Measurements from ENCODE around the gene MMP17. TPM values are rescaled to one million over a fixed set of nuclear protein-coding genes. Genes with fewer than 3 reads are reported as not detected.

MMP17 gene
- polyA plus RNA-seq, 12 donors: 2.7 to 22.6 (median 4.6) TPM; not detected in 1

DNA sequence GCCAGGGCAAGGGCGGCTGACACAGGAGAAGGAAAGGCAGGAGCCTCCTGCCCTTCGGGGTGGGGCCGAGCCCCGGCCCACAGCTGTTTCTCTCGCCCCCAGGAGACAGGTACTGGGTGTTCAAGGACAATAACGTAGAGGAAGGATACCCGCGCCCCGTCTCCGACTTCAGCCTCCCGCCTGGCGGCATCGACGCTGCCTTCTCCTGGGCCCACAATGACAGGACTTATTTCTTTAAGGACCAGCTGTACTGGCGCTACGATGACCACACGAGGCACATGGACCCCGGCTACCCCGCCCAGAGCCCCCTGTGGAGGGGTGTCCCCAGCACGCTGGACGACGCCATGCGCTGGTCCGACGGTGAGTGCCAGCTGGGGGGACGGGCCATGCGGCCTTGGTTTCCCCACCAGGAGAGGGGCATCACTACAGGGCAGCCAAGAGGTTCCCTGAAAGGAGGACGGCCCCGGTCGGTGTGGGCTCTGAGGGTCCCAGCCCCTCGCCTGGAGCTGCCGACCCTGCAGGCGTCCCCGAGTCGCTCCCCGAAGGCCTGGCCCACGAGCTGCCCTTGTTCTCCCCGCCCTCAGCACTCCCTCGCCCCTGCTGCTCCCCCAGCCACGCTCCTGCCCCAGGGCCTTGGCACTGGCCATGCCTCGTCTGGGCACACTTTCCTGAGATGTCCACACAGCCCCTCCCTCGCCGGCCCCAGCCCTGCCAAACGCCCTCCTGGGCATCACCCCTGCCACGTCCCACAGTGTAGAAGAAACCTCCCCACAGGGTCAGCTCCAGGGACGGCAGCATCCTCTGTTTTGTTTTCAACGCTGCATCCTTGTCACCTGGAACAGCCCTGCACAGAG is 21.7 kb downstream of the MMP17 start:
- DNase-seq: no peak

DNA sequence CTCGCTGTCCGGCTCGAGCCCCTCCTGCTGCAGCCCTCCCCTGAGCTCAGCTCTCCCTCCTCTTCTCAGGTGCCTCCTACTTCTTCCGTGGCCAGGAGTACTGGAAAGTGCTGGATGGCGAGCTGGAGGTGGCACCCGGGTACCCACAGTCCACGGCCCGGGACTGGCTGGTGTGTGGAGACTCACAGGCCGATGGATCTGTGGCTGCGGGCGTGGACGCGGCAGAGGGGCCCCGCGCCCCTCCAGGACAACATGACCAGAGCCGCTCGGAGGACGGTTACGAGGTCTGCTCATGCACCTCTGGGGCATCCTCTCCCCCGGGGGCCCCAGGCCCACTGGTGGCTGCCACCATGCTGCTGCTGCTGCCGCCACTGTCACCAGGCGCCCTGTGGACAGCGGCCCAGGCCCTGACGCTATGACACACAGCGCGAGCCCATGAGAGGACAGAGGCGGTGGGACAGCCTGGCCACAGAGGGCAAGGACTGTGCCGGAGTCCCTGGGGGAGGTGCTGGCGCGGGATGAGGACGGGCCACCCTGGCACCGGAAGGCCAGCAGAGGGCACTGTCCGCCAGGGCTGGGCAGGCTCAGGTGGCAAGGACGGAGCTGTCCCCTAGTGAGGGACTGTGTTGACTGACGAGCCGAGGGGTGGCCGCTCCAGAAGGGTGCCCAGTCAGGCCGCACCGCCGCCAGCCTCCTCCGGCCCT is 22.8 kb downstream of the MMP17 start:
- no peak for DNase-seq

GRCh38 chr12:131851741-131852550 is 23.8 kb downstream of the MMP17 start:
- no peak for DNase-seq

DNA sequence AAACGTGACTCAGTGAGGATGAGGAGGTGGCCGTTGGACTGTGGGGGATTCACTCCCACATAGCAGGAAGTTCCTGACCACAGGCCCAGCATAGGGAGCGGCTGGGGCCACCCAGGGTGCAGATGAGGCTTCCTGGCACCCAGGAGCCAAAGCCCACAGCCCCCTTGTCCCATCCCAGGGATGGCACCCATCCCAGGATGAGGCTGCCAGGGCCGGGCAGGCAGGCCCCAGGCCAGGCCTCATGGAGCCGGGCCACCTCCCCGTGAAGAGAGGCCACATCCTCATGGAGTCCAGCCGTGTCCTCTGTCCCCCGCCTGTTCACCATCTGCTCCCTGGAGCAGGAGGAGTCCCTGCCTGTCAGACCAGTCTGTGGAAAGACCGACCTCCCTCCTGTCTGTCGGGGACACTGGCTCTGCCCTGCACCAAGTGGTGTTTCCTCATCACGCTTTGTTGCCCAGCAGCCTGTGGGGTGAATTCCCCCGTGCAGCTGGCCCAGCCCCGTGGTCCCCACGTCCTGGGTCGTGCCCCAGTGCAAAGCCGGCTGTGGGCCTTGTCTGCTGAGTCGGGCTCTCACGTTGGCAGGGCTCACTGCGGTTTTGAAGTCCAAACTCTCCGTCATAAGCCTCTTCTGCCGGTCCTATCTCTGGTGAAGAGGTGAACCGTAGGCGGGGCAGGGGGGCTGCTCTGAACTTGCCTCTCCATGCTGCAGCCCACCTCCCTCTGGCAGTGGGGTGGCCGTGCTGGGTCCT is 24.5 kb downstream of the MMP17 start:
- no peak for DNase-seq

DNA sequence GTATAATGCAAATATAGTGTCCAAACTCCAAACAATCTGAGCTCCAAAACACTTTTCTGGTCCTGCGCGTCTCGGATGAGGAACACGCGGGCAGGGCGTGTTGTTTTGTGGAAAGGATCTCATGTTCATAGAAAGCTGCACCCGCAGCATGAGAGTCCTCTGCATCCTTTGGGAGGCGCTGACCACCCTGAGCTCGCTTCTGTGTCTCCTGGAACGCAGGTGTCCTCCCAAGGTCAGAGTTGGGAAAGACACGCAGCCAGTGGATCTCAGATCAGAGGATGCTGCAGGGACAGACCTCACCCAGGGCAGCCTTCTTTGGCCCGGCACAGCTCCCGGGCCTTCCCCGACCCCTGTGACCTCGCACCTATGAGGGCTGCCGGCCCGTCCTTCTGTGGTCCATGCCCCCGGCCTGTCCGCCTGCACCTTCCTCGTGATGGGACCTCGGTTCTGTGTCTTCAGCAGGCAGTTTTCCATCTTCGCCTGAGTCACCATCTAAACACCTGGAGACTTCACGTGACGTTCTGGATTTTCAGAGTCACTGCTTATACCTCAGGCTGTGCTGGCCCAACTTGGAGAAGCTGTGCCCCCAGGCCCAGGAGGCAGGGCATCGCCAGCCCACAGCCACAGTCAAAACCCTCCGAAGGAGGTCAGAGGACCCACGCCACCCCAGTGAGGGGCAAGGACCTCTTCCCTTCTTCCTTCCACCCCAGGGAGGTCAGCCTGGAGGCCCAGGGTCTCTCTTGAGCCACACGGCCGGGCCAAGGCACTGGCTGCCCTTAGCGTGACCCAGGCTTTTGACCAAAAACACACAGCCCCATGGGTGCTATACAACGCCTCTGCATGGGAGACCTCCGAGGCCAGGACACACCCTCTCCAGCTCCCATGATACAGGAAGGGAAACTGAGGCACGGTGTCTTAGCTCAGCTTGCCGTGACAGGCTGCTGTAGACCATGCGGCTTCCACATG is 25.9 kb downstream of the MMP17 start:
- DNase-seq: no peak

DNA sequence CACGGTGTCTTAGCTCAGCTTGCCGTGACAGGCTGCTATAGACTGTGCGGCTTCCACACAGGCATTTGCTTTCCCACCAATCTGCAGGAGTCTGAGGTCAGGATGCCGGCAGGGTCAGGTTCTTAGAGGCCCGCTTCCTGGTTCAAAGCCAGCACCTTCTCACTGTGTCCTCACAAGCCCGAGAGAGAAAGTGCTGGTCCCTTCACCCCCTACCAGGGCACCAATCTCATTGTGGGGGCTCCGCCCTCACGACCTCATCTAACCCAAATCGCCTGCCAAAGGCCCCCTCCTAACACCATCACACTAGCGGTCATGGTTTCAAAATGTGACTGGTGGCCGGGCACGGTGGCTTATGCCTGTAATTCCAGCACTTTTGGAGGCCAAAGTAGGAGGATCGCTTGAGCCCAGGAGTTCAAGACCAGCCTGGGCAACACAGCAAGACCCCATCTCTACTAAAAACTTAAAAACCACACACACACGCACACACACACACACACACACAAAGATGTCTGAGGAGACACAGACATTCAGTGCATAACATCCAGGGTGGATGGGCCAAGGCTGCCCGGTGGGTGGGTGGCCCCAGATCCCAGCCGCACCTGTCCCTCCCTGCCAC is 26.8 kb downstream of the MMP17 start:
- DNase-seq: no peak

- no peak for DNase-seq
Observed at GRCh38 chr12:131855521-131856142, 27.4 kb downstream of the MMP17 start.

DNA sequence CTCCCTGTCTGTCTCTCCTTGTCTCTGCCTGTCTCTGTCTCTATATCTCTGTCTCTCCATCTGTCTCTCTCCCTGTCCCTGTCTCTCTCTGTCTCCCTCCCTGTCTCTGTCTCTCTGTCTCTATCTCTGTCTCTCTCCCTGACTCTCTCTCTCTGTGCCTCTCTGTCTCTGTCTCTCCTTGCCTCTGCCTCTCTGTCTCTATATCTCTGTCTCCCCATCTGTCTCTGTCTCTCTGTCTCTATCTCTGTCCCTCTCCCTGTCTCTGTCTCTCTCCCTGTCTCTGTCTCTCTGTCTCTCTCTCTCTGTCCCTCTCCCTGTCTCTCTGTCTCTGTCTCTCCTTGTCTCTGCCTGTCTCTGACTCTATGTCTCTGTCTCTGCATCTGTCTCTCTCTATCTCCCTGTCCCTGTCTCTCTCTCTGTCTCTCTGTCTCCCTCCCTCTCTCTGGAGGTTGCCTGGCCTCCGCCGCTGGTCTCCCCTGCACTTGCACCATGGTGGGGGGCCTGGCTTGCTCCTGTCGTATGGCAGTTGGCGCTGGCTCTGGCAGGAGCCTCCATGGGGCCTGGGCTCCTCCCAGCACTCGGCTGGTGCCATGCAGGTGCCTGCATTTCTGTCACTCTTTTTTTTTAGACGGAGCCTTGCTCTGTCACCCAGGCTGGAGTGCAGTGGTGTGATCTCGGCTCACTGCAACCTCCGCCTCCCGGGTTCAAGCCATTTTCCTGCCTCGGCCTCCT is 28.3 kb downstream of the MMP17 start:
- no peak for DNase-seq

GRCh38 chr12:131857908-131858850 is 30.0 kb downstream of the MMP17 start:
- DNase-seq: no peak

DNA sequence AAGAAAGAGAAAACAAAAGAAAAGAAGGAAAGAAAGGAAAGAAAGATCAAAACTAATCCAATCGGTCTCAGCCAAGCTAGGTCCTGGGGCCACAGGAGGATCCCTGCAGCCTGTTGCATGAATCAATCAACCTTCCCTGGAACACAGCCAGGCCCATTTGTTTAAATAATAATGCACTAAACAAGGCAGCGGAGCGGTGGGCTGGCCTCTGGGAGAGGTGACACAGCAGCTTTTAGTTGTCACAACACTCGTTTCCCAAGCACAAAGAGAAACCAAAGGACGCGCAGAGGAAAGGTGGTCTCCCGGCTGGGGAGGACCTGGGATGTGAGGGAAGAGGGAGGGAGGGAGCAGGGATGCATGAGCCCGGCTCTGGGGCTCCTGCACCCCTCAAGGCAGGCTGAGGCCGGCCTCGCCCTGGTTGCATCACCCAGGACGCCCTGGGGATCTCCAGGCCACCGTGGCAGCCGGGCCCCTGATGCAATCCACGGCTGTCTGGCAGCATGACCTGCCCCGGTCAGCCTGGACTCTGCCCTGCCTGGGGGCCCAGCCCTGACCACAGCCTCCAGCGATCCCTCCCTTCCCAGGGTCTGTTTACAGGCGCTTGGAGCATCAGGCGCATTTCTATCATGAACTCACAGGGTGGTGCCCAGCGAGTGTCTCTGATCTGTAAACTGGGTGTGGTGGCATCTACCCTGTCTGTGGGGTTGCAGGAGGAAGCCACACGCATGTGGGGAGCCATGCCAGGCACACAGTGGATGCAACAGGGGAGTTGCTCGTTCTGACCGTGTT is 32.5 kb downstream of the MMP17 start:
- DNase-seq: no peak

DNA sequence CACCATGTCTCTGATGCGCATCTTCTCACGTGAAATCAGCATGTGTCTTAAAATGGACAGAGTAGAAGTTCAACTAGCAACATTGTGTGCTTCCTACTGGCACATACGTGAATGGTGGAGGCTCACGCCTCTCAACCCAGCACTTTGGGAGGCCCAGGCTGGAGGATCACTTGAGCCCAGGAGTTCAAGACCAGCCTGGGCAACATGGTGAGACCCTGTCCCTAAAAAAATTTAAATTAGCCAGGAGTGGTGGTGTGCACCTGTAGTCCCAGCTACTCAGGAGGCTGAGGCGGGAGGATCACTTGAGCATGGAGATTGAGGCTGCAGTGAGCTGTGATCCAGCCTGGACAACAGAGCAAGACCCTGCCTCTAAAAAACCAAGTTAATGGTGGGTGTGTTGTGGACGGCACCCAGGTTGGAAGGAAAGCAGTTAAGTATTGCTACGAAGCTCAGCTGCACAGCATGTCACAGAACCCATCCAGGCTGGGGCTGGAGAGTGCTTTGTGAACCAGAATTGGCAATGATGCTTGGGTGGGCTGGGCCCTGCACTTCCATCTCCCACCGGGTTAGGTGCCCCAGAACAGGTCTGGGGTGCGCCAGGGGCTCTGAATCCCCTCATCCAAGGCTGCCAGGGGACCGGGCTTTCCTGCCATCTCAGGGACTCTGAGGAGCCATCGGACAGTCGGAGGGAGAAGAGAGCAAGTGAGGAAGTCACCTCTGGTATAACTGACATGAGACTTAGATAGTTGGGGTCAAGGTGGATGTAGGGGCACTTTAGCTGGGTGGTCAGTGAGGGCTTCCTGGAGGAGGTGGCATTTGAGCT is 33.3 kb downstream of the MMP17 start:
- no peak for DNase-seq

DNA sequence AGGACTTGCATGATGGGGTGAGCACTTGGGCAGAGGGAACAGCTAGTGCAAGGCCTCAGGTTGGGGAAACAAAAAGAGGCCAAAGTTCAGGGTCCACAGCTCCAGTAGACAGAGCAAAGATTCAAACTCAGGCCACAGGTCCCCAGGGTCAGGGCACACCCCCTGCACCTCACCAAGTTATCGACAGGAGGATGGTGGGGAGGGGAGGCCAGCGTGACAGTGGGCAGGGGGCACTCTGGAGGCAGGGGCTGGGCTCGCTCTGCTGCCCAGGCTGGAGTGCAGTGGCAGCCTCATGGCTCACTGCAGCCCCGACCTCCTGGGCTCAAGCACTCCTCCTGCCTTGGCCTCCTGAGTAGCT is 33.9 kb downstream of the MMP17 start:
- DNase-seq: no peak

GRCh38 chr12:131862600-131862993 is 34.4 kb downstream of the MMP17 start:
- DNase-seq: no peak

DNA sequence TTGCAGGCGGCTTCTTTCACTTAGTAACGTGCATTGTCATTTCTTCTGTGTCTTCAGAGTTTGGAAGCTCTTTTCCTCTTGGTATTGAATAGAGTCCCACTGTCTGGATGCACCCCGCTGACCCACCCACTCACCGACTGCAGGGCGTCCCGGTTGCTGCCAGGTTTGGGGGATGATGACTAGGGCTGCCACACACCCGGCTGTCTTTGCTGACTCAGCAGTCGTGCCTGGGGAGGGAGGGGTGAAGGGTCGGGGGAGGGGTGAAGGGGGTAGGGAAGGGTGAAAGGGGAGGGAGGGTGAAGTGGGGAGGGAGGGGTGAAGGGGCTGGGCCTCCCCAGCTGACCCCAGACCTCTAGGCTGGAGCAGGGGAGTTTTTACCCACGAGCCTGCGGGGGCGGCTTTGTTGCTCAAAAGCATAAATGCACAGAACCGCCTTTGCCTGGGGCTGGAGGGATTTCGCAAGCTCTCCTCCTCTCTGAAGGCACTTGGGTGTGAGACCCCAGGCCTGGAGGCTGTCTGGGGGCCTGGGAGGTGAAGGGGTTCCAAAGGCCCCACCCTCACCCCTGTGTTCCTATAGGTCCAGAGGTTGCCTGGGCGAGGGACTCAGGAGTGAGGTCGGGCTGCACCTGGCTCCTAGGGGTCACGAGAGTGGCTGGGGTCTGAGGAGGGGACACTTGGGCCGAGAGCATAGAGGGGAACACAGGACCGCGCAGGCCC is 35.0 kb downstream of the MMP17 start:
- DNase-seq: no peak

DNA sequence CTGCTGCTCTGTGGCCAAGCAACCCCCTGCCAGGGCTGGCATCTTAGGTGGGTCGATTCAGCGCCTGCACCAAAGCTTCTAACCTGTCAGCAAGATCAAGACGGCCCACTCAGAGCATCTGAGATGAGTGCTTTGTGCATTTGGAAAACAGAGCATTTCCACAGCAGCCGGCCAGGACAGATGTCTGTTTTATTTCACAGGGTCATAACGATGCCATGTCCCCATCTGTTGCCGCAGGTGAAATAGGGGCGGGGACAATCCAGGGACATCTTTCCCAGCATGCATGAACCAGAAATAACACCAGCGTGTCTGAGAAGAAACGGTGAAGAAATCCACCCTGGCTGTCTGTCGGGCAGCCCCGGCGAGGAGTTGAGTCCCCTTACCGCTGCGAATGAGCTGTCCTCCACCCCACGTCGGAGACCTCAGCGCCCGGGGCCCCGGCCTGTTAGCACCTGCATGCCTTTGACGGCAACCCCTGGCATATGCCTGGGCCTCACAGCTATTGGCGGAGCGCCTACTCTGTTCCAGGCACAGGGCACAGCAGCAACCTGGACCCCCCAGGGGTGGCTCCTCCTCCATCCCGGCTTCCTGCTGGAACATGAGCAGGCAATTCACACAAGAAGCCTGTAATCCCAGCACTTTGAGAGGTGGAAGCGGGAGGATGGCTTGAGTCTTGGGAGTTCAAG is 35.7 kb downstream of the MMP17 start:
- DNase-seq: no peak
